Measurements from ENCODE around the gene NLE1.
"Not testable (repeated sequence)": the region's sequence is repeated elsewhere in the genome, so short reads cannot be mapped to it uniquely, and the experiment has no call there.

Gene NLE1

GRCh38 chr17:35127751-35128514, 14.2 kb downstream of the NLE1 start:
- DNase-seq = no peak

GRCh38 chr17:35121315-35121714, 20.8 kb downstream of the NLE1 start, which contains the start of gene FNDC8:
Gene FNDC8 (plus strand): TSS chr17:35121615. CDS start chr17:35121694, 79 bp downstream.
- DNase-seq = no peak

GRCh38 chr17:35119370-35120165, 22.5 kb downstream of the NLE1 start, which contains the start of gene RAD51D:
Gene RAD51D (minus strand): TSS chr17:35119860. CDS start chr17:35119613, 247 bp downstream.
- DNase-seq = peak; percentile 84

GRCh38 chr17:35117984-35118383, 24.1 kb downstream of the NLE1 start:
- DNase-seq = peak; percentile 45

GRCh38 chr17:35116845-35117244, 25.3 kb downstream of the NLE1 start:
- no peak for DNase-seq

- DNase-seq = not testable (repeated sequence)
Measured at GRCh38 chr17:35110791-35111190, 31.3 kb downstream of the NLE1 start.

GRCh38 chr17:35104844-35105450, 37.2 kb downstream of the NLE1 start:
- DNase-seq = no peak

GRCh38 chr17:35103271-35103670, 38.8 kb downstream of the NLE1 start:
- no peak for DNase-seq

- no peak for DNase-seq
Measured at GRCh38 chr17:35101725-35102124, 40.4 kb downstream of the NLE1 start.

- DNase-seq = no peak
Measured at GRCh38 chr17:35101036-35101435, 41.1 kb downstream of the NLE1 start.

- no peak for DNase-seq
Measured at GRCh38 chr17:35099908-35100307, 42.2 kb downstream of the NLE1 start.

- no peak for DNase-seq
Measured at GRCh38 chr17:35097776-35098175, 44.3 kb downstream of the NLE1 start.

- no peak for DNase-seq
Measured at GRCh38 chr17:35095741-35096140, 46.4 kb downstream of the NLE1 start.

GRCh38 chr17:35094902-35095301, 47.2 kb downstream of the NLE1 start:
- no peak for DNase-seq

- DNase-seq = not testable (repeated sequence)
Measured at GRCh38 chr17:35090707-35091106, 51.4 kb downstream of the NLE1 start.

GRCh38 chr17:35089586-35090296, 52.4 kb downstream of the NLE1 start:
- peak; percentile 67 for DNase-seq

GRCh38 chr17:35088881-35089585, 53.1 kb downstream of the NLE1 start:
- DNase-seq = peak; percentile 91

GRCh38 chr17:35088356-35088880, 53.7 kb downstream of the NLE1 start:
- no peak for DNase-seq

GRCh38 chr17:35087731-35088355, 54.3 kb downstream of the NLE1 start:
- DNase-seq = peak; percentile 32

- DNase-seq = peak; percentile 7
Measured at GRCh38 chr17:35086931-35087573, 55.1 kb downstream of the NLE1 start.

- DNase-seq = no peak
Measured at GRCh38 chr17:35086164-35086563, 55.9 kb downstream of the NLE1 start.

Measured in CD4-positive, alpha-beta T cell treated with Interleukin-6 for 4 hours (primary cell).